Ishikawa (cell line): ENCODE measurements around the gene TCF4.

Experiments used
- CEBPB ChIP-seq: IDR thresholded peaks from 2 replicates; pipeline ENCODE4 v1.6.1; 2012
- CREB1 ChIP-seq: IDR thresholded peaks from 2 replicates; pipeline ENCODE4 v1.6.1; 2012; ENCODE audit warnings: low read depth
- EGR1 ChIP-seq: IDR thresholded peaks from 2 replicates; pipeline ENCODE4 v1.6.1; 2012
- EP300 ChIP-seq: IDR thresholded peaks from 2 replicates; pipeline ENCODE4 v1.6.1; 2012; ENCODE audit warnings: borderline replicate concordance
- FOXM1 ChIP-seq: IDR thresholded peaks from 2 replicates; pipeline ENCODE4 v1.6.1; 2012; ENCODE audit warnings: low read depth, borderline replicate concordance
- NFIC ChIP-seq: IDR thresholded peaks from 2 replicates; pipeline ENCODE4 v1.6.1; 2012
- RAD21 ChIP-seq: IDR thresholded peaks from 2 replicates; pipeline ENCODE4 v1.6.1; 2012; ENCODE audit warnings: low read depth
- TAF1 ChIP-seq: IDR thresholded peaks from 2 replicates; pipeline ENCODE4 v1.6.1; 2012; ENCODE audit warnings: low read depth, mild to moderate bottlenecking
- TCF12 ChIP-seq: IDR thresholded peaks from 2 replicates; pipeline ENCODE4 v1.6.1; 2012; ENCODE audit warnings: low read depth
- TEAD4 ChIP-seq: IDR thresholded peaks from 2 replicates; pipeline ENCODE4 v1.6.1; 2012
- YY1 ChIP-seq: IDR thresholded peaks from 2 replicates; pipeline ENCODE4 v1.6.1; 2012; ENCODE audit warnings: low read depth
- ZBTB7A ChIP-seq: IDR thresholded peaks from 2 replicates; pipeline ENCODE4 v1.6.1; 2012; ENCODE audit warnings: low read depth
- TF ChIP-seq, protein P1 (sequence below): IDR thresholded peaks from 2 replicates; pipeline ENCODE4 v1.6.1; 2012
- TF ChIP-seq, protein P2 (sequence below): IDR thresholded peaks from 2 replicates; pipeline ENCODE4 v1.6.1; 2012; ENCODE audit warnings: low read depth, mild to moderate bottlenecking
- TF ChIP-seq, protein P3 (sequence below): IDR thresholded peaks from 2 replicates; pipeline ENCODE4 v1.6.1; 2012

Gene TCF4

DNA sequence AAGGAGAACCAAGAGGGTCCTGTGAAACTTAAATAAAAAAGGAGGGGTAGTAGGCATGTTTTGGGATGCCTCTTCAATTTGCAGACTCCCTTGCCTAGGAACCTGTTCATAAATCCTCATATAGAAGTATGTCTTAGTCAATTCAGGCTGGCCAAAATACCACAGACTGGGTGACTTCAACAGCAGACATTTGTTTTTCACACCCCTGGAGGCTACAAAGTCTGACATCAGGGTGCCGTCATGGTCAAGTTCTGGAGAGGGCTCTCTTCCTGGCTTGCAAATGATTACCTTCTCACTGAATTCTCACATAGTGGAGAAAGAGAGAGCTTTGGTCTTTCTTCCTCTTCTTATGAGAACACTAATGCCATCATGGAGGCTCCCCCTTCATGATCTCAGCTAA, 4.1 kb upstream of the TCF4 start:
- TF ChIP-seq NFIC, result no peak
- no peak for TF ChIP-seq TAF1
- no peak for TF ChIP-seq EGR1
- TF ChIP-seq, protein P1, sequence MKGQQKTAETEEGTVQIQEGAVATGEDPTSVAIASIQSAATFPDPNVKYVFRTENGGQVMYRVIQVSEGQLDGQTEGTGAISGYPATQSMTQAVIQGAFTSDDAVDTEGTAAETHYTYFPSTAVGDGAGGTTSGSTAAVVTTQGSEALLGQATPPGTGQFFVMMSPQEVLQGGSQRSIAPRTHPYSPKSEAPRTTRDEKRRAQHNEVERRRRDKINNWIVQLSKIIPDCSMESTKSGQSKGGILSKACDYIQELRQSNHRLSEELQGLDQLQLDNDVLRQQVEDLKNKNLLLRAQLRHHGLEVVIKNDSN, result no peak
- TF ChIP-seq, protein P2, sequence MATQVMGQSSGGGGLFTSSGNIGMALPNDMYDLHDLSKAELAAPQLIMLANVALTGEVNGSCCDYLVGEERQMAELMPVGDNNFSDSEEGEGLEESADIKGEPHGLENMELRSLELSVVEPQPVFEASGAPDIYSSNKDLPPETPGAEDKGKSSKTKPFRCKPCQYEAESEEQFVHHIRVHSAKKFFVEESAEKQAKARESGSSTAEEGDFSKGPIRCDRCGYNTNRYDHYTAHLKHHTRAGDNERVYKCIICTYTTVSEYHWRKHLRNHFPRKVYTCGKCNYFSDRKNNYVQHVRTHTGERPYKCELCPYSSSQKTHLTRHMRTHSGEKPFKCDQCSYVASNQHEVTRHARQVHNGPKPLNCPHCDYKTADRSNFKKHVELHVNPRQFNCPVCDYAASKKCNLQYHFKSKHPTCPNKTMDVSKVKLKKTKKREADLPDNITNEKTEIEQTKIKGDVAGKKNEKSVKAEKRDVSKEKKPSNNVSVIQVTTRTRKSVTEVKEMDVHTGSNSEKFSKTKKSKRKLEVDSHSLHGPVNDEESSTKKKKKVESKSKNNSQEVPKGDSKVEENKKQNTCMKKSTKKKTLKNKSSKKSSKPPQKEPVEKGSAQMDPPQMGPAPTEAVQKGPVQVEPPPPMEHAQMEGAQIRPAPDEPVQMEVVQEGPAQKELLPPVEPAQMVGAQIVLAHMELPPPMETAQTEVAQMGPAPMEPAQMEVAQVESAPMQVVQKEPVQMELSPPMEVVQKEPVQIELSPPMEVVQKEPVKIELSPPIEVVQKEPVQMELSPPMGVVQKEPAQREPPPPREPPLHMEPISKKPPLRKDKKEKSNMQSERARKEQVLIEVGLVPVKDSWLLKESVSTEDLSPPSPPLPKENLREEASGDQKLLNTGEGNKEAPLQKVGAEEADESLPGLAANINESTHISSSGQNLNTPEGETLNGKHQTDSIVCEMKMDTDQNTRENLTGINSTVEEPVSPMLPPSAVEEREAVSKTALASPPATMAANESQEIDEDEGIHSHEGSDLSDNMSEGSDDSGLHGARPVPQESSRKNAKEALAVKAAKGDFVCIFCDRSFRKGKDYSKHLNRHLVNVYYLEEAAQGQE, result no peak
- no peak for TF ChIP-seq TCF12
- no peak for TF ChIP-seq RAD21
- TF ChIP-seq, protein P3, sequence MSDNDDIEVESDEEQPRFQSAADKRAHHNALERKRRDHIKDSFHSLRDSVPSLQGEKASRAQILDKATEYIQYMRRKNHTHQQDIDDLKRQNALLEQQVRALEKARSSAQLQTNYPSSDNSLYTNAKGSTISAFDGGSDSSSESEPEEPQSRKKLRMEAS, result no peak
- TF ChIP-seq ZBTB7A, result no peak
- TF ChIP-seq CEBPB, result no peak
- TF ChIP-seq YY1, result no peak
- TF ChIP-seq TEAD4, result no peak
- TF ChIP-seq EP300, result no peak
- TF ChIP-seq FOXM1, result no peak
- no peak for TF ChIP-seq CREB1

DNA sequence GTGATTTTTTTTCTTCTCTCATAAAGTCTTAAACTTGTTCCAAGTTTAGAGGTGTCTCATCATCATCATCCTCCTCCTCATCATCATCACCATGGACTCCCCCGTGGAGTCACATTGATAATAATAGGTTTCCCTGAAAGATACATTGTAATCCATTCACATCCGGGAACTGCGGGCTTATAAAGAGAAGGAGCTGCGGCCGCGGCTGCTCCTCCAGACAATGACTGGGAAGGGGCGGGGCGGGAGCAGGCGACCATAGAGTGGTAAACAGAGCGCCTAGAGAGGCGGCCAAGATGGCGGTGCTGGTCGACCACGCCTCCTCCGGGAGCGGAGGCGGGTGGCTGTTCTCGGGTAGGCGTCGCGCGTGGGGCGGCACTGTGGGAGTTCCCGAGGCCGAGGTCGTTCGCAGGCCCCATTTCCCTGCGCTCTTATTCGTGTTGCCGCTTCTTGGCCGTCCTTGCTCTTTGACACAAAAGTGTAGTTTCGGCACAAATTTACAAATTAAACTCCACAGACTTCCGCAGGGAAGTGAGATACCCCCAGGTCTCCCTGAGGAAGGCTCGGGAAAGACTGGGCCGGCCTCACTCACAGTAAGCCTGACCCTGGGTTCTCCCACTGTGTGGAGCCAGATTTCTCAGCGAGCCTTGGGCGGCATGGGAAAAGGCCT, 1.8 kb upstream of the TCF4 start:
- TF ChIP-seq FOXM1 (no peak), CEBPB (no peak), YY1 (peak; percentile 95), CREB1 (no peak), ZBTB7A (no peak), EP300 (no peak), EGR1 (peak; percentile 91), TCF12 (peak; percentile 64; the same call in 1 of the 2 replicates), NFIC (no peak), TAF1 (peak; percentile 95), RAD21 (no peak), TEAD4 (no peak; the same call in 1 of the 2 replicates)
- TF ChIP-seq, protein P1, result no peak
- TF ChIP-seq, protein P3, result peak; percentile 91
- TF ChIP-seq, protein P2, result no peak

DNA sequence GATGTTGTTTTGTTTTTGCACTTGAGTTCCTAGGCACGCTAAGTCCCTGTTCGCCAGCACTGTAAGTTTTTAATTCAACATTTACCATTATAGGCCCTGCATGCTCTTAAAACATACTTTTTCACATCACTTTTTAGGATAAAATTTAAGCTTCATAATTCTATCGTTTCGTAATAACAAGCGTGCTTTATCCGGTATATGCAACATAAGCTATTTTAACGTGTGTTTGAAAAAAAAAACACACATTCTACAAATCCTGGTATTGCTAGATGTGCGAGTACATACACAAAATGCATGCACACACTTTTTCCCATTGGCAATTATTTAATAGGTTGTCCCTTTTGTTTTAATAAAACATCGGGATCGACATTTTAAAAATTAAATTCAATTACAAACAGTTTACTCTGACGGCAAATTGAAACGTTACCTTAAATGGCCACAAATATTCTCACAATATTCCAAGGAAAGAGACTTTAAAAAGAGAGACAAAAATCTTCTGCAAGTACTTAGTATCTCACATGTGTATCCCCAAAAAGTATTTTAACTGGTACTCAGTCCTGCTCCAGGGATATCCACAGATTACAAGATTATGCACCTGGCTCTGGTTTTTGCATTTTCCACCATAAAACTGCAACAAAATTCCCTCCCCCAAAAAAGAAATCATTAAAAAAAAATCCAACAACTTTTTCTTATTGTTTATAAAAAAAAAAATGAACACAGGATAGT, 1.0 kb upstream of the TCF4 start:
- TF ChIP-seq RAD21, result no peak
- TF ChIP-seq, protein P3, result no peak

DNA sequence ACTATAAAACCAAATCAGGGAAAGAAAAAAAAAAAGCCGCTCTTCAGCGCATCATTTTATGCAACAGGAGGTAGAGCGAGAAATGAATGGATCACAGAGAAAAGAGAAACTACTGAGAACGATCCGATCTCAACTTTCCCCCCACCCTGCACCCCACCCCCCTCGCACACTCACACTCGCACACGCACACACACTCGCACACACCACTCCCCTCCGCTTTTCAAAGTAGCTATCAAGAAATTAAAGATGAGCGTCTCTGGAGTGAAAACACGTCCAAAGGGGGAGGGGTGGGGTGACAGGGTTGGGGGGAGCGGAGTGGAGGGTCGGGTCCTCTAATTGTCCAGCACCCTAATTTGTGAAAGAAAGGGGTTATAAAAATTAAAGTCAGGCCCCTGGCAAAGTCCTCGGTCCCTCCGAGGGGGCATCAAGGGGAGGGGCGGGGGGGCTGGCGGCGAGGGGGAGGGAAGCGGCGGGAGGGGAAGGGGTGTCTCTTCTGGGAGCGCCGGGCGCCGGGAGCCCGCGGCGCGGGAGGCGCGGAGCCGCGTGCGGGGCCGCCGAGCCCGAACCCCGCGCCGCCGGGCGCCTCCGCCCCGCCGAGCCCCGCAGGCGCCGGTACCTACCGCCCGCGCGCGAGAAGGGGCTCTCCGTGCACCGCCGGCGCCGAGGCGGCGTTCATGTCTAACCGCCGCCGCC, 428 bp downstream of the TCF4 start:
- TF ChIP-seq, protein P2, result no peak
- no peak for TF ChIP-seq CREB1
- TF ChIP-seq, protein P1, result no peak
